GM21360 (cell line): ENCODE measurements around the gene LINGO1.

Source experiments
- ATAC-seq: cut with Tn5 transposase; IDR thresholded peaks from one replicate; pipeline ENCODE4 v1.9.1; 2021; ENCODE audit warnings: mild to moderate bottlenecking, moderate library complexity; ENCODE audit not compliant: unreplicated experiment

Gene LINGO1

GRCh38 chr15:77657634-77658238, 25.0 kb upstream of the LINGO1 start:
- no peak for ATAC-seq

- ATAC-seq: no peak
These were observed 23.6 kb upstream of the LINGO1 start for GRCh38 chr15:77656294-77656693.

GRCh38 chr15:77654975-77655374, 22.3 kb upstream of the LINGO1 start:
- no peak for ATAC-seq

GRCh38 chr15:77653832-77654480, 21.2 kb upstream of the LINGO1 start:
- no peak for ATAC-seq

- ATAC-seq: no peak
These were observed 17.6 kb upstream of the LINGO1 start for GRCh38 chr15:77650265-77650664.

- no peak for ATAC-seq
These were observed 16.9 kb upstream of the LINGO1 start for GRCh38 chr15:77649610-77650009.

- ATAC-seq: no peak
These were observed 16.3 kb upstream of the LINGO1 start for GRCh38 chr15:77649017-77649416.

GRCh38 chr15:77647961-77648360, 15.2 kb upstream of the LINGO1 start:
- no peak for ATAC-seq

- ATAC-seq: no peak
These were observed 13.5 kb upstream of the LINGO1 start for GRCh38 chr15:77646104-77646694.

- ATAC-seq: no peak
These were observed 12.9 kb upstream of the LINGO1 start for GRCh38 chr15:77645602-77646001.

- ATAC-seq: no peak
These were observed 12.0 kb upstream of the LINGO1 start for GRCh38 chr15:77644543-77645247.

GRCh38 chr15:77643764-77644163, 11.1 kb upstream of the LINGO1 start:
- no peak for ATAC-seq

GRCh38 chr15:77642793-77643430, 10.2 kb upstream of the LINGO1 start:
- ATAC-seq: no peak

GRCh38 chr15:77641999-77642398, 9.3 kb upstream of the LINGO1 start:
- no peak for ATAC-seq

- ATAC-seq: no peak
These were observed 7.9 kb upstream of the LINGO1 start for GRCh38 chr15:77640615-77641014.

- ATAC-seq: no peak
These were observed 6.7 kb upstream of the LINGO1 start for GRCh38 chr15:77639431-77639830.

GRCh38 chr15:77637851-77638692, 5.4 kb upstream of the LINGO1 start:
- no peak for ATAC-seq

- no peak for ATAC-seq
These were observed 3.5 kb upstream of the LINGO1 start for GRCh38 chr15:77636209-77636608.

GRCh38 chr15:77634266-77634962, 1.7 kb upstream of the LINGO1 start:
- no peak for ATAC-seq

- ATAC-seq: no peak
These were observed 1.2 kb upstream of the LINGO1 start for GRCh38 chr15:77633913-77634265.
